ENCODE measurements around the gene RCHY1. TPM values are rescaled to one million over a fixed set of nuclear protein-coding genes. Genes with fewer than 3 reads are reported as not detected.
"Not testable (repeated sequence)": the region's sequence is repeated elsewhere in the genome, so short reads cannot be mapped to it uniquely, and the experiment has no call there.

The RCHY1 gene
- total and polyA plus RNA-seq, 4 donors, result 19.9 to 33.5 (median 29.3) TPM

DNA sequence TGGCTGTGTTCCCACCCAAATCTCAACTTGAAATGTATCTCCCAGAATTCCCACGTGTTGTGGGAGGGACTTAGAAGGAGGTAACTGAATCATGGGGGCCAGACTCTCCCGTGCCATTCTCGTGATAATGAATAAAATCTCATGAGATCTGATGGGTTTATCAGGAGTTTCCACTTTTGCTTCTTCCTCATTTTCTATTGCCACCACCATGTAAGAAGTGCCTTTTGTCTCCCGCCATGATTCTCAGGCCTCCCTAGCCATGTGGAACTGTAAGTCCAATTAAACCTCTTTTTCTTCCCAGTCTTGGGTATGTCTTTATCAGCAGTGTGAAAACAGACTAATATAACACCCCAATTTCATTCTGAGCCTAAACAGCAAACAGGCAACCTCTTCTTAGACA lies 4.6 kb downstream of the RCHY1 start:
- DNase-seq; ATAC-seq (ENCODE audit: low FRiP score); intact Hi-C loops (cut with DNase I); H3K4me3 ChIP-seq (ENCODE audit: low read length in 2 of 2); H3K4me1 ChIP-seq (ENCODE audit: control insufficient read depth in 1 of 2, insufficient read depth in 2 of 2, low read length in 2 of 2); H3K27me3 ChIP-seq (ENCODE audit: control insufficient read depth in 1 of 2, insufficient read depth in 2 of 2, low read length in 1 of 2); H3K36me3 ChIP-seq (ENCODE audit: control insufficient read depth in 1 of 2, insufficient read depth in 2 of 2, low read length in 1 of 2); H3K27ac ChIP-seq (ENCODE audit: low read depth in 1 of 2, low read length in 2 of 2); H3K9me3 ChIP-seq (ENCODE audit: control insufficient read depth, low read length): not testable (repeated sequence)
- 81 to 83% methylated on average over 4 of the region's 4 CpGs for WGBS, 2 donors

DNA sequence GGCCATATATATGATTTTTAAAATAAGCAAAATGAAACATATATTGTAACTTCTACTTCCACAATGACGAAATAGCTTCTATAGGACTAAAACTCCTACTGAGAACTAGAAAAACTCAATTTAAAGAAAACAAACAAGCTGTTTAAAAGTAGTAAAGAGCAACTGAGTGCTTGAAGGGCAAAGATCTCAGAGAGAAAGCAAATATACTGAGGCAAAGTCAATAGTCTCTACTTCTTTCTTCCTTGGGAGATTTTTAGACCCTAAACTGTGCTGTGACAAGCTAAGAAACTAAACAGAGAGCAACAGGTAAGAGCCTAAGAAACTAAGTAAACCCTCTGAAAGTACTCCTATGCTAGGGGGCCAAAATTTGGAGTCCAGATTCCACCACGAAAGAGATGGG lies 8.6 kb downstream of the RCHY1 start:
- no peaks in the 10 kb centered on the region for H3K9me3 ChIP-seq (ENCODE audit: control insufficient read depth, low read length)
- no peaks in the 10 kb centered on the region for H3K36me3 ChIP-seq (ENCODE audit: control insufficient read depth in 1 of 2, insufficient read depth in 2 of 2, low read length in 1 of 2)
- WGBS, 2 donors, result 88 to 89% methylated on average over 2 of the region's 2 CpGs
- H3K27me3 ChIP-seq (ENCODE audit: control insufficient read depth in 1 of 2, insufficient read depth in 2 of 2, low read length in 1 of 2), result no peaks in the 10 kb centered on the region
- DNase-seq, result no peak
- intact Hi-C loops (cut with DNase I), result no loop called here
- no peak overlapping the region for H3K27ac ChIP-seq (ENCODE audit: low read depth in 1 of 2, low read length in 2 of 2)
- H3K4me3 ChIP-seq (ENCODE audit: low read length in 2 of 2), result no peak overlapping the region
- peaks cover 4% of the 10 kb centered on the region in 2 donors for H3K4me1 ChIP-seq (ENCODE audit: control insufficient read depth in 1 of 2, insufficient read depth in 2 of 2, low read length in 2 of 2)
- ATAC-seq (ENCODE audit: low FRiP score), result no peak

DNA sequence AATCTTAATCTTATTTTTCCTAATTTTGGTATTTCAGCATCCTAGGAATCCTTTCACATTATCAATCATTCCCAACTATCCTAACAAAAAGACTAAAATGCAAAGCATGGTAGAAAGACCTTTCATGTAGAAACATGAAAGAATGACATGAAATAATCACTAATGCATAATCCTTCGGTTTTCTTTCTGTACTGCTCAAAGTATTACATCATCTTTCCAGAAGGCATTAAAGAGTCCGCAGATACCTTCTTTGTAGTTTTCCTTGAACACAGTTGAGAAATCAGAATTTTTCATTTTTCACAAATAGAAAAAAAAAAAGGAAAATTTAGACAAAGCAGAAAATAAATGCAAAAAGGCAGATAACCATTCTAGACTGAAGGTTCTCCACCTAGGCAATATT lies 11.5 kb downstream of the RCHY1 start:
- Histone ChIP-seq H3K4me3 (ENCODE audit: low read length in 2 of 2) (no peak overlapping the region), H3K4me1 (ENCODE audit: control insufficient read depth in 1 of 2, insufficient read depth in 2 of 2, low read length in 2 of 2) (no peaks in the 10 kb centered on the region), H3K27me3 (ENCODE audit: control insufficient read depth in 1 of 2, insufficient read depth in 2 of 2, low read length in 1 of 2) (no peaks in the 10 kb centered on the region), H3K36me3 (ENCODE audit: control insufficient read depth in 1 of 2, insufficient read depth in 2 of 2, low read length in 1 of 2) (peaks cover 0 to 2% of the 10 kb centered on the region in 2 donors), H3K9me3 (ENCODE audit: control insufficient read depth, low read length) (no peaks in the 10 kb centered on the region), H3K27ac (ENCODE audit: low read depth in 1 of 2, low read length in 2 of 2) (no peak overlapping the region)
- ATAC-seq (ENCODE audit: low FRiP score), result no peak
- intact Hi-C loops (cut with DNase I), result no loop called here
- no peak for DNase-seq
- 97% methylated on average over 2 of the region's 2 CpGs for WGBS, 2 donors

DNA sequence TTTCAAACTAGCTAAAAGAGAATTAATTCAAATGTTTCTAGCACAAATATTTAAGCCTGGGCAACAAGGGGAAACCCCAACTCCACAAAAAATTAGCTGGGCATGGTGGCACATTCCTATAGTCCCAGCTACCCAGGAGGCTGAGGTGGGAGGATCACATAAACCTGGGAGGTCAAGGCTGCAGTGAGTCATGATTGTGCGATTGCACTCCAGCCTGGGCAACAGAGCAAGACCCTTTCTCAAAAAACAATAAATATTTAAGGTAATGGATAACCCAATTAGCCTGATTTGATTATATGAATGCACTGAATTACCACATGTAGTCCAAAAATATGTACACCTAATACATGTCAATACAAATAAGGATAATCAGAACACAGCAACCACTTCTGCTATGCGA lies 14.3 kb downstream of the RCHY1 start:
- no peaks in the 10 kb centered on the region for H3K9me3 ChIP-seq (ENCODE audit: control insufficient read depth, low read length)
- H3K4me1 ChIP-seq (ENCODE audit: control insufficient read depth in 1 of 2, insufficient read depth in 2 of 2, low read length in 2 of 2), result no peaks in the 10 kb centered on the region
- DNase-seq, result no peak
- 95 to 98% methylated on average over 2 of the region's 2 CpGs for WGBS, 2 donors
- no peak overlapping the region for H3K4me3 ChIP-seq (ENCODE audit: low read length in 2 of 2)
- intact Hi-C loops (cut with DNase I), result no loop called here
- H3K27ac ChIP-seq (ENCODE audit: low read depth in 1 of 2, low read length in 2 of 2), result no peak overlapping the region
- peaks cover 0 to 2% of the 10 kb centered on the region in 2 donors for H3K36me3 ChIP-seq (ENCODE audit: control insufficient read depth in 1 of 2, insufficient read depth in 2 of 2, low read length in 1 of 2)
- H3K27me3 ChIP-seq (ENCODE audit: control insufficient read depth in 1 of 2, insufficient read depth in 2 of 2, low read length in 1 of 2), result no peaks in the 10 kb centered on the region
- ATAC-seq (ENCODE audit: low FRiP score), result no peak

DNA sequence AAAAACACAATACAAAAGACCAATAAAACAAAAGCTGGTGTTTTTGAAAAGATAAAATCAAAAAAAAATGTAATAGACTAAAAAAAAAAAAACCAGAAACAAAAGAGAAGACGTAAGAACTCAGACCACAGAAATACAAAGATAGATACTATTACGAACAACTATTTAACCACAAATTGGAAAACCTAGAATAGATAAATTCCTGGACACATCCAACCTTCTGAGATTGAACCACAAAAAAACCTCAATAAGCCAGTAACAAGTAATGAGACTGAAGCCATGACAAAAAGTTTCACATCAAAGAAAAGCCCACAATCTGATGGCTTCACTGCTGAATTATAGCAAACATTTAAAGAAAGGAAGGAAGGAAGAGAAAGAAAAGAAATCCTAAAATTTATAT lies 16.2 kb downstream of the RCHY1 start:
- Histone ChIP-seq H3K4me3 (ENCODE audit: low read length in 2 of 2) (no peak overlapping the region), H3K36me3 (ENCODE audit: control insufficient read depth in 1 of 2, insufficient read depth in 2 of 2, low read length in 1 of 2) (peaks cover 0 to 2% of the 10 kb centered on the region in 2 donors), H3K9me3 (ENCODE audit: control insufficient read depth, low read length) (no peaks in the 10 kb centered on the region), H3K4me1 (ENCODE audit: control insufficient read depth in 1 of 2, insufficient read depth in 2 of 2, low read length in 2 of 2) (no peaks in the 10 kb centered on the region), H3K27me3 (ENCODE audit: control insufficient read depth in 1 of 2, insufficient read depth in 2 of 2, low read length in 1 of 2) (no peaks in the 10 kb centered on the region), H3K27ac (ENCODE audit: low read depth in 1 of 2, low read length in 2 of 2) (no peak overlapping the region)
- 66 to 78% methylated on average over 2 of the region's 2 CpGs for WGBS, 2 donors
- ATAC-seq (ENCODE audit: low FRiP score) (no peak), DNase-seq (no peak)
- intact Hi-C loops (cut with DNase I), result no loop called here

DNA sequence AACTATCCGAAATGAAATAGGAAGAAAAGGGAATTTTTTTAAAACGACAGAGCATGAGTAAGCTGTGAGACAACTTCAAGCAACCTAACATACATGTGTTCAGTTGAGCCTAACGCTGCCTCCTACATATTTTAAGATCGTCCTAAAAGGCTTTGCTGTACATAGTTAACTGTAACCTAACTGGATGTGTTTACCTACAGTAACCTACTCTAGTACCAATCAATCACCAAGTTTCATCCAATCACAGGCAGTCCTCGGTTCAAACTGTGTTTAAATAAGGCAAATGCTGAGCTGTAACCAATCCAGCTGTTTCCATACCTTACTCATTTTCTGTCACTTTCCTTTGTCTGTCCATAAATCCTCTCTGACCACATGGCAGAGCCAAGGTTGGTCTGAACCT lies 17.1 kb downstream of the RCHY1 start:
- WGBS, 2 donors, result 36 to 41% methylated on average over 5 of the region's 5 CpGs
- peaks cover 0 to 2% of the 10 kb centered on the region in 2 donors for H3K36me3 ChIP-seq (ENCODE audit: control insufficient read depth in 1 of 2, insufficient read depth in 2 of 2, low read length in 1 of 2)

DNA sequence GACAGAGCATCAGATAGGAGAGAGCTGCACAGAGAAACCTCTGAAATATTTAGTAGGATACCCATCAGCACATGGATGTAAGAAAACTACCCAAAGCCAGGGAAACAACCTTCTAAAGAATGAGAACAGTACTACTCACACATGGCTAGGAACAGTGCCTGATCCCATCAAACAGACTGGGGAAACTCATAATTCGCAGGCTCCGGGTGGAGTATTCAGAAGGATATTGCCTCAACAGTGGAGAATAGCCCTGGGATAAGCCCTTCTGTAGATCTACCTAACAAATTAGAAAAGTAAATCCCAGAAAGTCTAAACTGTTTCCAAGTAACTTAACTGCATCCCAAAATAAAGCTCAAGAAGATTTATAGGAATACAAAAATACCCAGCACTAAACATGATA lies 17.8 kb downstream of the RCHY1 start:
- intact Hi-C loops (cut with DNase I), result no loop called here
- DNase-seq (no peak), ATAC-seq (ENCODE audit: low FRiP score) (peak; percentile 44)
- Histone ChIP-seq H3K4me3 (ENCODE audit: low read length in 2 of 2) (no peak overlapping the region), H3K27me3 (ENCODE audit: control insufficient read depth in 1 of 2, insufficient read depth in 2 of 2, low read length in 1 of 2) (no peaks in the 10 kb centered on the region), H3K36me3 (ENCODE audit: control insufficient read depth in 1 of 2, insufficient read depth in 2 of 2, low read length in 1 of 2) (peaks cover 0 to 2% of the 10 kb centered on the region in 2 donors), H3K9me3 (ENCODE audit: control insufficient read depth, low read length) (no peaks in the 10 kb centered on the region), H3K27ac (ENCODE audit: low read depth in 1 of 2, low read length in 2 of 2) (no peak overlapping the region), H3K4me1 (ENCODE audit: control insufficient read depth in 1 of 2, insufficient read depth in 2 of 2, low read length in 2 of 2) (no peaks in the 10 kb centered on the region)
- 71 to 82% methylated on average over 2 of the region's 2 CpGs for WGBS, 2 donors

More for the DNA sequence above, 17.1 kb downstream of the RCHY1 start:
- DNase-seq (no peak), ATAC-seq (ENCODE audit: low FRiP score) (no peak)
- intact Hi-C loops (cut with DNase I), result no loop called here
- no peaks in the 10 kb centered on the region for H3K27me3 ChIP-seq (ENCODE audit: control insufficient read depth in 1 of 2, insufficient read depth in 2 of 2, low read length in 1 of 2)
- no peaks in the 10 kb centered on the region for H3K4me1 ChIP-seq (ENCODE audit: control insufficient read depth in 1 of 2, insufficient read depth in 2 of 2, low read length in 2 of 2)
- no peak overlapping the region for H3K4me3 ChIP-seq (ENCODE audit: low read length in 2 of 2)
- no peak overlapping the region for H3K27ac ChIP-seq (ENCODE audit: low read depth in 1 of 2, low read length in 2 of 2)
- no peaks in the 10 kb centered on the region for H3K9me3 ChIP-seq (ENCODE audit: control insufficient read depth, low read length)

DNA sequence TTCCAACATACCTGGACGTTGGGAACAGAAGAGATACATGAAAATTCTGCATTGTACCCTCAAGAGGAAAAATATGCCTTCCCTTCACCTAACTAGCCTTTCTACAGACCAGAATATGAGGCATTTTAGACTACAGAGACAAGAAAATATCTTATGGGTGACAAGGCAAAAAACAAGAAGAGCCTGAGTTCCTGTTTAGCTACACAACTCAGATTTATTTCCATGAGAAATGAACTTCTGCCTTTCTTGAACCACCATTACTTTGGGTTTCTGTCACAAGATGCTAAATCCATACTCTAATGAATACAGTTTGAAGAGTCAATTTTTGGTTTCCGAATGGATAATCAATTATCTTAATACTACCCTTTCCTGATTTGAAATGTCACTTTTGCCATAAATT lies 18.7 kb downstream of the RCHY1 start:
- Histone ChIP-seq H3K27me3 (ENCODE audit: control insufficient read depth in 1 of 2, insufficient read depth in 2 of 2, low read length in 1 of 2) (no peaks in the 10 kb centered on the region), H3K4me1 (ENCODE audit: control insufficient read depth in 1 of 2, insufficient read depth in 2 of 2, low read length in 2 of 2) (no peaks in the 10 kb centered on the region), H3K27ac (ENCODE audit: low read depth in 1 of 2, low read length in 2 of 2) (no peak overlapping the region), H3K4me3 (ENCODE audit: low read length in 2 of 2) (no peak overlapping the region), H3K9me3 (ENCODE audit: control insufficient read depth, low read length) (no peaks in the 10 kb centered on the region), H3K36me3 (ENCODE audit: control insufficient read depth in 1 of 2, insufficient read depth in 2 of 2, low read length in 1 of 2) (peaks cover 0 to 2% of the 10 kb centered on the region in 2 donors)
- DNase-seq (no peak), ATAC-seq (ENCODE audit: low FRiP score) (no peak)
- WGBS, 2 donors, result 77 to 86% methylated on average over 2 of the region's 2 CpGs
- intact Hi-C loops (cut with DNase I), result no loop called here

DNA sequence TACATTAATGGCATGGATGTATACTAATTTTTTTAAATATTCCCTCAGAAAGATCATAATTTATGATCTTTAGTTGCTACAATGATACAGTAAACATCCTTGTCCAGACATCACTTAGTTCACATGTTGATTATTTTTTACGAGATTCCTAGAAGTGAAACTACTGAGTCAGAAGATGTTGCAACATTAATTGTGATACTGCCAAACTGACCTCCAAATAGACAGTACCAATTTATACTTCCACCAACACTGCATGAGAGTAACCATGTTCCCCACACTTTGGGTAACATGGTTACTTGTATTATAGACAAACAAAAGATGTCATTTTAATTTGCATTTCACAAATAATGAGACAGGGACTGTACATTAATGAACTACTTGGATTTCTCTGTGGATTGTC lies 19.6 kb downstream of the RCHY1 start:
- 18 to 27% methylated on average over 1 of the region's 1 CpG for WGBS, 2 donors
- H3K27ac ChIP-seq (ENCODE audit: low read depth in 1 of 2, low read length in 2 of 2), result no peak overlapping the region

More for the DNA sequence above, 19.6 kb downstream of the RCHY1 start:
- DNase-seq (no peak), ATAC-seq (ENCODE audit: low FRiP score) (peak; percentile 76)
- Histone ChIP-seq H3K4me1 (ENCODE audit: control insufficient read depth in 1 of 2, insufficient read depth in 2 of 2, low read length in 2 of 2) (no peaks in the 10 kb centered on the region), H3K36me3 (ENCODE audit: control insufficient read depth in 1 of 2, insufficient read depth in 2 of 2, low read length in 1 of 2) (peaks cover 0 to 2% of the 10 kb centered on the region in 2 donors), H3K27me3 (ENCODE audit: control insufficient read depth in 1 of 2, insufficient read depth in 2 of 2, low read length in 1 of 2) (no peaks in the 10 kb centered on the region), H3K4me3 (ENCODE audit: low read length in 2 of 2) (no peak overlapping the region), H3K9me3 (ENCODE audit: control insufficient read depth, low read length) (no peaks in the 10 kb centered on the region)
- intact Hi-C loops (cut with DNase I), result loop anchor here (5.0 kb wide), 2 partner anchors 562 to 617 kb away; partner anchors contain the start of gene PARM1 (in 2 of the 2)
